ENCODE measurements around the gene DNTT. TPM values are rescaled to one million over a fixed set of nuclear protein-coding genes. Genes with fewer than 3 reads are reported as not detected.

DNTT gene
- total RNA-seq, 2 experiments from 2014 or later: not detected

- no peak for ATAC-seq
- Mint-ChIP-seq H3K9me3 (ENCODE audit: low read depth) (no peaks in the 10 kb centered on the region), H3K36me3 (ENCODE audit: low read depth) (no peaks in the 10 kb centered on the region), H3K27me3 (peaks cover 2% of the 10 kb centered on the region), H3K4me3 (no peak overlapping the region), H3K4me1 (no peaks in the 10 kb centered on the region), H3K27ac (no peak overlapping the region)
- intact Hi-C loops (cut with DNase I, micrococcal nuclease): no loop called here
- DNase-seq: no peak
- ChIA-PET CTCF (interaction anchor here (1.5 kb wide), 1 partner anchor 46 kb away, joined by 3 read pairs; no protein-coding TSS in a partner anchor), POLR2A (no interaction called here)
Observed at GRCh38 chr10:96387161-96387560, 82.9 kb downstream of the DNTT start.

- no peak for ATAC-seq
- POLR2A ChIA-PET: no interaction called here
Observed at GRCh38 chr10:96387601-96388000, 83.4 kb downstream of the DNTT start.

More at GRCh38 chr10:96387601-96388000, 83.4 kb downstream of the DNTT start:
- H3K27me3 Mint-ChIP-seq: peaks cover 2% of the 10 kb centered on the region
- H3K4me3 Mint-ChIP-seq: no peak overlapping the region
- H3K27ac Mint-ChIP-seq: no peak overlapping the region
- CTCF ChIA-PET: no interaction called here
- intact Hi-C loops (cut with DNase I, micrococcal nuclease): no loop called here
- H3K9me3 Mint-ChIP-seq (ENCODE audit: low read depth): no peaks in the 10 kb centered on the region
- no peak for DNase-seq
- H3K36me3 Mint-ChIP-seq (ENCODE audit: low read depth): no peaks in the 10 kb centered on the region
- no peaks in the 10 kb centered on the region for H3K4me1 Mint-ChIP-seq

Other genes starting within 250 kb of the DNTT start
- 10 to 100 TPM; 13.9 to 14.2 TPM for gene ZNF518A, start 174.1 kb upstream of the DNTT start, total RNA-seq
- gene BLNK, start 32.9 kb upstream of the DNTT start, total RNA-seq: not detected
- gene OPALIN, start 54.6 kb downstream of the DNTT start, total RNA-seq: not detected
- gene TLL2, start 209.5 kb downstream of the DNTT start, total RNA-seq: under 1 TPM in 1 of 2 experiments, not detected in 1; 0.02 TPM

Measured in activated CD4-positive, alpha-beta T cell treated with anti-CD3 and anti-CD28 coated beads for 36 hours (primary cell).